H9 (cell line): ENCODE measurements around the gene PTPRK. TPM values are rescaled to one million over a fixed set of nuclear protein-coding genes. Genes with fewer than 3 reads are reported as not detected.

Experiments used
- DNase-seq: peaks from one replicate; pipeline ENCODE4 v3.0.0-alpha.2; 2017
- H2AFZ ChIP-seq: one replicate; pipeline ENCODE4 v1.6.1; 2013; ENCODE audit warnings: mild to moderate bottlenecking, low read length, control low read depth, moderate library complexity
- H2AK5ac ChIP-seq: 2 replicates; pipeline ENCODE4 v1.6.1; 2013; ENCODE audit warnings: low read length, control low read depth, mixed read lengths; ENCODE audit not compliant: insufficient read length
- H2BK120ac ChIP-seq: one replicate; pipeline ENCODE4 v1.6.1; 2013; ENCODE audit warnings: low read depth, mild to moderate bottlenecking, low read length, control low read depth, inconsistent platforms; ENCODE audit not compliant: poor library complexity, severe bottlenecking
- H2BK12ac ChIP-seq: 2 replicates; pipeline ENCODE4 v1.6.1; 2013; ENCODE audit warnings: low read length, control low read depth, mixed read lengths, low read depth; ENCODE audit not compliant: insufficient read length
- H2BK15ac ChIP-seq: 2 replicates; pipeline ENCODE4 v1.6.1; 2013; ENCODE audit warnings: low read depth, low read length, control low read depth
- H2BK20ac ChIP-seq: one replicate; pipeline ENCODE4 v1.6.1; 2013; ENCODE audit warnings: low read depth, mild to moderate bottlenecking, low read length, control low read depth, inconsistent platforms; ENCODE audit not compliant: poor library complexity, severe bottlenecking
- H2BK5ac ChIP-seq: 2 replicates; pipeline ENCODE4 v1.6.1; 2013; ENCODE audit warnings: low read length, control low read depth, mixed read lengths; ENCODE audit not compliant: insufficient read length
- H3K14ac ChIP-seq: 2 replicates; pipeline ENCODE4 v1.6.1; 2013; ENCODE audit warnings: low read length, control low read depth; ENCODE audit not compliant: insufficient read depth
- H3K18ac ChIP-seq: 2 replicates; pipeline ENCODE4 v1.6.1; 2013; ENCODE audit warnings: low read depth, mild to moderate bottlenecking, mixed read lengths, low read length, control low read depth; ENCODE audit not compliant: insufficient read length
- H3K23ac ChIP-seq: 2 replicates; pipeline ENCODE4 v1.6.1; 2013; ENCODE audit warnings: low read length, control low read depth, mixed read lengths, low read depth; ENCODE audit not compliant: insufficient read length
- H3K23me2 ChIP-seq: 2 replicates; pipeline ENCODE4 v1.6.1; 2013; ENCODE audit warnings: low read depth, mild to moderate bottlenecking, mixed read lengths, low read length, control low read depth; ENCODE audit not compliant: insufficient read length, poor library complexity, severe bottlenecking
- H3K27ac ChIP-seq: 2 replicates; pipeline ENCODE4 v1.5.1; 2013; ENCODE audit warnings: low read length, control low read depth, mixed read lengths, low read depth; ENCODE audit not compliant: insufficient read length
- H3K27me3 ChIP-seq: 2 replicates; pipeline ENCODE4 v1.6.1; 2013; ENCODE audit warnings: low read length, control low read depth, inconsistent platforms; ENCODE audit not compliant: insufficient read depth
- H3K4ac ChIP-seq: 2 replicates; pipeline ENCODE4 v1.6.1; 2013; ENCODE audit warnings: low read depth, mild to moderate bottlenecking, control low read depth, inconsistent platforms, low read length, moderate library complexity
- H3K4me1 ChIP-seq: 2 replicates; pipeline ENCODE4 v1.6.1; 2013; ENCODE audit warnings: low read length, control low read depth, inconsistent platforms; ENCODE audit not compliant: insufficient read depth
- H3K4me2 ChIP-seq: 2 replicates; pipeline ENCODE4 v1.6.1; 2013; ENCODE audit warnings: low read length, control low read depth, mixed read lengths; ENCODE audit not compliant: insufficient read length, insufficient read depth
- H3K56ac ChIP-seq: 2 replicates; pipeline ENCODE4 v1.6.1; 2013; ENCODE audit warnings: low read depth, mild to moderate bottlenecking, mixed read lengths, low read length, control low read depth; ENCODE audit not compliant: insufficient read length
- H3K79me1 ChIP-seq: 2 replicates; pipeline ENCODE4 v1.6.1; 2013; ENCODE audit warnings: low read depth, mild to moderate bottlenecking, moderate library complexity, low read length, control low read depth, inconsistent platforms; ENCODE audit not compliant: insufficient read depth, poor library complexity, severe bottlenecking
- H3K79me2 ChIP-seq: 2 replicates; pipeline ENCODE4 v1.6.1; 2013; ENCODE audit warnings: low read length, control low read depth, inconsistent platforms; ENCODE audit not compliant: insufficient read depth
- H3K9ac ChIP-seq: 2 replicates; pipeline ENCODE4 v1.6.1; 2013; ENCODE audit warnings: low read length, control low read depth, mixed read lengths; ENCODE audit not compliant: insufficient read length; ENCODE audit errors: extremely low read depth
- H3K9me3 ChIP-seq: one replicate; pipeline ENCODE4 v1.6.1; 2013; ENCODE audit warnings: low read depth, low read length, inconsistent platforms; ENCODE audit not compliant: control insufficient read depth
- H3T11ph ChIP-seq: one replicate; pipeline ENCODE4 v1.6.1; 2013; ENCODE audit warnings: mild to moderate bottlenecking, low read length, control low read depth, inconsistent platforms
- H4K20me1 ChIP-seq: one replicate; pipeline ENCODE4 v1.6.1; 2013; ENCODE audit not compliant: control insufficient read depth, insufficient read length, insufficient read depth
- H4K5ac ChIP-seq: 2 replicates; pipeline ENCODE4 v1.6.1; 2013; ENCODE audit warnings: low read depth, mild to moderate bottlenecking, mixed read lengths, low read length, control low read depth; ENCODE audit not compliant: insufficient read length
- H4K8ac ChIP-seq: replicated peaks from 2 replicates; pipeline ENCODE4 v1.6.1; 2013; ENCODE audit warnings: low read length, control low read depth, mixed read lengths, low read depth; ENCODE audit not compliant: insufficient read length
- H4K91ac ChIP-seq: 2 replicates; pipeline ENCODE4 v1.6.1; 2013; ENCODE audit warnings: low read depth, mild to moderate bottlenecking, moderate library complexity, mixed read lengths, low read length, control low read depth; ENCODE audit not compliant: insufficient read length
- H3K27ac Mint-ChIP-seq, 3 experiments: 2 replicates in 2 of 3; 3 replicates in 1 of 3; pipeline ENCODE4 v1.8.0; 2020 to 2021; ENCODE audit warnings: mixed read lengths in 3 of 3, mild to moderate bottlenecking in 1 of 3, moderate library complexity in 1 of 3
- H3K27me3 Mint-ChIP-seq: 2 replicates; pipeline ENCODE4 v1.8.0; 2021; ENCODE audit warnings: low read depth, mild to moderate bottlenecking, moderate library complexity, mixed read lengths
- H3K36me3 Mint-ChIP-seq, 3 experiments: 2 replicates in 2 of 3; 3 replicates in 1 of 3; pipeline ENCODE4 v1.8.0; 2020 to 2021; ENCODE audit warnings: low read depth in 3 of 3, mixed read lengths in 3 of 3; ENCODE audit not compliant: insufficient read depth in 1 of 3
- H3K4me1 Mint-ChIP-seq, 2 experiments: 2 replicates each; pipeline ENCODE4 v1.8.0; 2020; ENCODE audit warnings: mixed read lengths in 2 of 2
- H3K4me3 Mint-ChIP-seq, 2 experiments: 2 replicates in 1 of 2; 3 replicates in 1 of 2; pipeline ENCODE4 v1.8.0; 2020 to 2021; ENCODE audit warnings: mild to moderate bottlenecking in 2 of 2, mixed read lengths in 2 of 2, moderate library complexity in 1 of 2
- H3K9me3 Mint-ChIP-seq, 2 experiments: 2 replicates in 1 of 2; 3 replicates in 1 of 2; pipeline ENCODE4 v1.8.0; 2020; ENCODE audit warnings: mild to moderate bottlenecking in 2 of 2, mixed read lengths in 2 of 2, moderate library complexity in 1 of 2
- CTCF ChIP-seq: fragments of 200-600 bp; sonication (generic); conservative IDR thresholded peaks from 3 replicates; pipeline ENCODE4 v1.8.0; 2021; ENCODE audit warnings: antibody characterized with exemption, mild to moderate bottlenecking
- WGBS: extraction: QIAGEN DNeasy Blood & Tissue Kit; methylation state at CpG from one replicate; pipeline ENCODE4 v1.1.7; 2013; ENCODE audit warnings: missing lambda C conversion rate, low lambda C conversion rate, mixed read lengths; ENCODE audit not compliant: insufficient read length; ENCODE audit errors: extremely low coverage; 5-methylcytosine and 5-hydroxymethylcytosine counted together
- total RNA-seq: library from RNA; stranded (reverse); gene quantifications from 2 replicates; pipeline ENCODE4 v1.2.1, GENCODE V29; 2021

The PTPRK gene
- total RNA-seq, 1 experiment from 2014 or later = 47.9 TPM

DNA sequence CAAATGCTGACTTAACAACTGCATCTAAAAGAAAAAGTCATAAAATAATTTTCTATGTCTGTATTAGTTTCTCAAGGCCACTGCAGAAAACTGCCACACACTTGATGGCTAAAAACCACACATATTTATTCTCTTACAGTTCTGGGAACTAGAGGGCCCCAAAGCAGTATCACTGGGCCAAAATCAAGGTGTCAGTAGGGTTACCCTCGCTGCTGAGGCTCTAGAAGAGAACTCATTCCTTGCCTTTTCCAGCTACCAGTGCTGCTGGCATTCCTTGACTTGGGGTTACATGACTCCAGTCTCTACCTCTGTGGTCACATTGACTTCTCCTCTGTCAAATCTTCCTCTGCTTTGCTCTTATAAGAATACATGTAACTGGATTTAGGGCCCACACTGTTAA, 494.9 kb downstream of the PTPRK start:
- DNase-seq = no peak
- Histone ChIP-seq H2BK5ac (no peak overlapping the region), H3K27me3 (no peaks in the 10 kb centered on the region), H3K23ac (no peak overlapping the region), H3K56ac (no peak overlapping the region), H3K14ac (no peak overlapping the region), H3K4ac (no peak overlapping the region), H3K18ac (no peak overlapping the region), H3K4me1 (no peaks in the 10 kb centered on the region), H3K27ac (no peak overlapping the region), H3K23me2 (no peaks in the 10 kb centered on the region), H2AFZ (no peak overlapping the region), H2BK12ac (no peak overlapping the region), H3K4me2 (no peak overlapping the region), H2BK15ac (no peak overlapping the region), H4K5ac (no peak overlapping the region), H4K8ac (no peak overlapping the region), H3K79me1 (no peaks in the 10 kb centered on the region), H3K79me2 (no peaks in the 10 kb centered on the region), H4K20me1 (no peaks in the 10 kb centered on the region), H2AK5ac (no peak overlapping the region), H3T11ph (no peak overlapping the region), H3K9me3 (no peaks in the 10 kb centered on the region), H2BK120ac (no peak overlapping the region), H3K9ac (no peak overlapping the region), H2BK20ac (no peak overlapping the region), H4K91ac (no peak overlapping the region)
- no peaks in the 10 kb centered on the region for H3K9me3 Mint-ChIP-seq
- TF ChIP-seq CTCF = no peak
- H3K27me3 Mint-ChIP-seq = no peaks in the 10 kb centered on the region
- no peak overlapping the region for H3K4me3 Mint-ChIP-seq
- peak overlapping the region; percentile 57 to 92 (median 74); a peak in 5 of 7 replicates for H3K27ac Mint-ChIP-seq
- H3K36me3 Mint-ChIP-seq = no peaks in the 10 kb centered on the region
- no CpG with 5 or more reads among the region's 1 CpG for WGBS
- peaks cover 30 to 43% of the 10 kb centered on the region in 2 experiments for H3K4me1 Mint-ChIP-seq
